ENCODE results near the gene ACAN.

DNA sequence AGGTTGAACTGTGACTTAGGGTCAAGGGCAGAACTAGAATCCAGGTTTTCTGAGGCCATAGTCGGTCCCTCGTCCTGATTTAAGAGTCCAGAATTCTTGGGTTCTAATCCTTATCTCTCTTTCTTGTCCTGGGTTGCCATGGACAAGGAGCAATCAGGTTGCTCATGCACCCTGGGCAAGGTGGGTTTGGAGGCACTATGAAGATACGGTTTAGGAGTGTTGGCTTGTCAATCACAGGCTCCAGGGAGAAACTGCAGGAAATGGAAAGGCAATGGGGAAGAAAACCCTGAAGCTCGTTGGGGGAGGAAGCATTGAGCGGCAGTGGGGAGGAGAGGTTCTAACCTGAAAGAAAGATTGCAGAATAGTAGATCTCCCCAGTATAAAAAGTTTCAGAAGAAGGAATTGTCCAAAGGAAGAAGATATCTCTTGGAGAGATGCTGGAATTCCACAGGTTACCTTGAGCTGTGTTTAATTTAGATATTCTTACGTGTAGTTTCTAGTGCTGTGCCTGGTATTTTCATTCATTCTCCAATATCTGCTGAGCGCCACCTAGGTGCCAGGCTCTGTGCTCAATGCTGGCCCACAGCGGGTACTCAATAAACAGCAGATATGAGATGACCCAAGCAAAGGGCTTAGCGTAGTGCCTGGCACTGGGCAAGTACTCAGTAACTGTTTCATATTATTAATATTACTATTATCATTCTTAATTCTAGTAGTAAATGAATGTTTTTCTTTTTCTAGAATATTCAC lies 2.0 kb downstream of the ACAN start:
- no peak for TF ChIP-seq POLR2AphosphoS5 (IDR thresholded peaks at IDR 0.05; ENCODE audit: low read depth, low read length)
- no peak for TF ChIP-seq TAF1 (IDR thresholded peaks at IDR 0.05; ENCODE audit: borderline replicate concordance, insufficient read depth, low read length)
- TF ChIP-seq, protein P1, sequence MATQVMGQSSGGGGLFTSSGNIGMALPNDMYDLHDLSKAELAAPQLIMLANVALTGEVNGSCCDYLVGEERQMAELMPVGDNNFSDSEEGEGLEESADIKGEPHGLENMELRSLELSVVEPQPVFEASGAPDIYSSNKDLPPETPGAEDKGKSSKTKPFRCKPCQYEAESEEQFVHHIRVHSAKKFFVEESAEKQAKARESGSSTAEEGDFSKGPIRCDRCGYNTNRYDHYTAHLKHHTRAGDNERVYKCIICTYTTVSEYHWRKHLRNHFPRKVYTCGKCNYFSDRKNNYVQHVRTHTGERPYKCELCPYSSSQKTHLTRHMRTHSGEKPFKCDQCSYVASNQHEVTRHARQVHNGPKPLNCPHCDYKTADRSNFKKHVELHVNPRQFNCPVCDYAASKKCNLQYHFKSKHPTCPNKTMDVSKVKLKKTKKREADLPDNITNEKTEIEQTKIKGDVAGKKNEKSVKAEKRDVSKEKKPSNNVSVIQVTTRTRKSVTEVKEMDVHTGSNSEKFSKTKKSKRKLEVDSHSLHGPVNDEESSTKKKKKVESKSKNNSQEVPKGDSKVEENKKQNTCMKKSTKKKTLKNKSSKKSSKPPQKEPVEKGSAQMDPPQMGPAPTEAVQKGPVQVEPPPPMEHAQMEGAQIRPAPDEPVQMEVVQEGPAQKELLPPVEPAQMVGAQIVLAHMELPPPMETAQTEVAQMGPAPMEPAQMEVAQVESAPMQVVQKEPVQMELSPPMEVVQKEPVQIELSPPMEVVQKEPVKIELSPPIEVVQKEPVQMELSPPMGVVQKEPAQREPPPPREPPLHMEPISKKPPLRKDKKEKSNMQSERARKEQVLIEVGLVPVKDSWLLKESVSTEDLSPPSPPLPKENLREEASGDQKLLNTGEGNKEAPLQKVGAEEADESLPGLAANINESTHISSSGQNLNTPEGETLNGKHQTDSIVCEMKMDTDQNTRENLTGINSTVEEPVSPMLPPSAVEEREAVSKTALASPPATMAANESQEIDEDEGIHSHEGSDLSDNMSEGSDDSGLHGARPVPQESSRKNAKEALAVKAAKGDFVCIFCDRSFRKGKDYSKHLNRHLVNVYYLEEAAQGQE (IDR thresholded peaks at IDR 0.05; ENCODE audit: insufficient read depth in 1 of 2, low read depth in 2 of 2, low read length in 2 of 2): no peak
- TF ChIP-seq SIN3A (IDR thresholded peaks at IDR 0.05; ENCODE audit: borderline replicate concordance, insufficient read depth, low read length): no peak
- no peak for TF ChIP-seq FOXP2 (optimal IDR thresholded peaks at IDR 0.05; ENCODE audit: borderline replicate concordance, extremely low read depth, extremely low read length, insufficient read depth)

Measured in PFSK-1 (cell line).